Measurements from ENCODE around the gene ZSCAN16.
"Not testable (repeated sequence)": the region's sequence is repeated elsewhere in the genome, so short reads cannot be mapped to it uniquely, and the experiment has no call there.

The ZSCAN16 gene

DNA sequence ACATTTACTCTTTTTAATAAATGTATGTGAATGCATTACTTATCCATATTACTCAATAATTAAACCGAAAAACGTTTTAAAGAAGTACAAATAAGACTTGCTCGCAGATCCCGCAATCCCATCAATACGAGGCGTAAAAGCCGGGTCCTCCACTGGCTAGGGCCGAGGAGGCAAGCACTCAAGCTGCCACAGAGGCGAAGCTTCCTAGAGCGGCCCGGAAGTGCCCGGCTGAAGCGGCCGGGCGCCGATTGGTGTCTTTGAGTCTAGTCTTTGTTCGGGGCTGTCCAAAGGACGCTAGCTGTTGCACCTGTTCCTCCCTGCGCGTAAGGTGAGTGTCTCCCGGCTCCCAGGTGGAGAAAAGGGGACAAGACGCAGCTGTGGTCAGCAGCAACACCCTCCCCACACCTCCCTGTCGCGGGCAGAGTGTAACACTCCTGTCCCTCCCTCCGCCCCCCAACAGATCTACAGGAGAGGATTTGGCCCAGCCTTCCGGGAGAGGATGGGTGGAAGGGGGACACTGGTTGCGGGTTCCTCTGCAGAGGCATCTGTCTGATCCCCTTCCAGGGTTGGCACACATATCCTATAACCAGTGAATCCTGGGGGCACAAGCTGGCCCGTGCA lies at the start of gene ZSCAN16:
TSS of gene ZSCAN16 (plus strand) at position 260 of the 621 bp plus-strand sequence. CDS start 835 bp downstream, outside the sequence.
- peak; percentile 93 for DNase-seq (ENCODE audit: low spot score)

DNA sequence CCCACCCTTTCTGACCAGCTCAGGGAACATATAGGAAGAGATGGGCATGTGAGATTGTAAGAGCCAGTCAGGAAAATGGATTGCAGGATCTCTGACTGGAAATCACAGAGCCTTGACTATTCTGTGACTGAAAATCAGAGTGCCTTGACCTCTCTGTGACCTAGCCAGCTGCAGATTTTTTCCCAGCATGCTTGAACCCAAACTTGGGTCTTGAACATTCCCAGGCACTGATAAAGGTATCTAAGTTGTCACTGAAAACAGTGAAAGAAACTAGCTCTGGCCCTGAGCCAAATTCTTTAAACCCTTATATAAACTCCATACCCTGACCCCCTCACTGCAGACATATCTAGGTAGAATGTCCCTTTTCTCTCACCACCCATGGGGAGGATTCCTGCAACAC lies 46.4 kb upstream of the ZSCAN16 start:
- no peak for DNase-seq (ENCODE audit: low spot score)

DNA sequence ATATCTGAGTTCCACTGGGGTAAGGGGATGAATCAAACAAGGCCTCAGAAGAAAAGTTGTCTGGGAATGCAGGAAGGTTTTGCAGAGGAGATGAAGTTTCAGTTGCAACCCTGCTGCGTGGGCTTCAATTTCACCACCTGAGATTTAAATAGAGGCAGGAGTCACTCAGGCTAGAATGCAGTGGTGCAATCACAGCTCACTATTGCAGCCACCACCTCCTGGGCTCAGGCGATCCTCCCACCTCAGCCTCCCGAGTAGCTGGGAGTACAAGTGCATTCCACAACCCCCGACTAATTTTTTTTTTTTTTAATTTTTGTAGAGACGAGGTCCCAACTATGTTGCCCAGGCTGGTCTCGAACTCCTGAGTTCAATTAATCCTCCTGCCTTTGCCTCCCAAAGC lies 45.6 kb upstream of the ZSCAN16 start:
- DNase-seq (ENCODE audit: low spot score), result no peak

DNA sequence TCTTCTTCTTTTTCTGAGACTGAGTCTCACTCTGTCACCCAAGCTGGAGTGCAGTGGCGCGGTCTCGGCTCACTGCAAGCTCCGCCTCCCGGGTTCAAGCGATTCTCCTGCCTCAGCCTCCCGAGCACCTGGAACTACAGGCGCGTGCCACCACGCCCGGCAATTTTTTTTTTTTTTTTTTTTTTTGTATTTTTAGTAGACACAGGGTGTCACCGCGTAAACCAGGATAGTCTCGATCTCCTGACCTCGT lies 44.1 kb upstream of the ZSCAN16 start, which contains the start of gene ZNF165:
TSS of gene ZNF165 (plus strand) at position 188 of the 250 bp plus-strand sequence. CDS start 4,913 bp downstream, outside the sequence.
- DNase-seq (ENCODE audit: low spot score), result not testable (repeated sequence)

DNA sequence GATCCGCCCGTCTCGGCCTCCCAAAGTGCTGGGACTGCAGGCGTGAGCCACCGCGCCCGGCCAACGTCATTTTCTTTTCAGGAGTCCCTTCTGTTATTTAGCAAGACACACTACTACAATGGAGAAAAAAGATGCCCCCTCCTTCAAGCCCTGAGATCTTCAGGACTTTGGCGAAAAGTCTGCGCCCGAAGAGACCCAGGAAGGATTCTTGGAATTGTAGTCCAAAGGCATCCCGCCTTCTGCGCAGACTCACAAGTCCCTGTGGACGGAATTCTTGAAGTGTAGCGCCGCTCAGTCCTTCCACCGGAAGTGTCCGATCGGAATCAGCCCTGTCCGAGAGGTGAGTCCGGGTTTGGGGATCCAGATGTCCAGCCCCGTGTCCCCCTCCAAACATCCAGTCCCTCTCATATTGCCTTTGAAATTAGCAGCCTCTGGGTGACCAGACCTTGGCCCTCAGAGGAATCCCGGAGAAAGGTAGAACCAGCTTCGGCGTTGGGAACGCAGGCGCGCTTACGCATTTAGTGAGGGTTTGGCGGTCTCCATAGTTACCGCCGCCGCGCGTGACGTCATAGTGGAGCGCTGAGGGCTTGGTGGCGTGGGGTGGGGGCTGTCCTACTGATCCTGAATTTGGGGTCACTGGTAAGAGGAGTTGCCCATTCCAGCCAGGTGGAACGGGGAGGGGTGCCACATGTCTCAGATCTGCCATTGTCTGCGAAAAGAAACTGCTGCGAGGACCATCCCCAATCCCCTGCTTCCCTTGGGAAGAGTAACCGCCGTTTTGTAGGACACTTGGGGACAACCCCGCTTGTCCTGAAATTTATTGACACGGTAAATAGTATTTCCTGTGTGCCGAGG lies 43.6 kb upstream of the ZSCAN16 start:
- peak; percentile 97 for DNase-seq (ENCODE audit: low spot score)

DNA sequence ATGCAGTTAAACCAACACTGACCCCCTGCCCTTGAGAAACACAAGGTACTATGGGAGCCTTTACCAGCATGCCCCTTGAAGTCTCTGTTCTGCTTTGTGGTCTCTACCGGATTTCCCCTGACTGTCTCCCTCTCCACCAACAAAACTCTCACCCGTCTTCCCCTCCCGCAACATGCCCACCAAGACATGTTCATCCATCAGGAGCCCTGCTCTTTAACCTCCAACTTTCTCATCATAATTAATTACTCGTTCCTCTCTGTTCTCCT lies 43.0 kb upstream of the ZSCAN16 start:
- no peak for DNase-seq (ENCODE audit: low spot score)

DNA sequence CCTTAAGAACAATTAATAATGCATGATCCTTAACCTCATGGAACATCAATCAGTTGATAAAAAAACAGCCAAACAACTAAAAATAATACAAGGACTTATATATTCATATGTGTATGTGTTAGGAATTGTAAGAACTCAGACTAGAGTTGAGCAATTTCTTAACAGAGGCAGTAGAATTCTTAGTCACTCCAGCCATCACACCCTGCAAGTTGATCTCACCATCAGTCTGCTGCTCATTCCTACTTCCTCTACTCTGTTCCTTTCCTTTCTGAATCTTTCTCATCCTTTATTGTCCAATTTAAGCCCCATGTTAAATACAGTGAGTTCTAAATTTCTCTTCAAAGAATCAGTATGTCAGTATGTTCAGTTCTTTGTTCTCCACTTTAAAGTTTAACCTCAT lies 41.5 kb upstream of the ZSCAN16 start:
- no peak for DNase-seq (ENCODE audit: low spot score)

DNA sequence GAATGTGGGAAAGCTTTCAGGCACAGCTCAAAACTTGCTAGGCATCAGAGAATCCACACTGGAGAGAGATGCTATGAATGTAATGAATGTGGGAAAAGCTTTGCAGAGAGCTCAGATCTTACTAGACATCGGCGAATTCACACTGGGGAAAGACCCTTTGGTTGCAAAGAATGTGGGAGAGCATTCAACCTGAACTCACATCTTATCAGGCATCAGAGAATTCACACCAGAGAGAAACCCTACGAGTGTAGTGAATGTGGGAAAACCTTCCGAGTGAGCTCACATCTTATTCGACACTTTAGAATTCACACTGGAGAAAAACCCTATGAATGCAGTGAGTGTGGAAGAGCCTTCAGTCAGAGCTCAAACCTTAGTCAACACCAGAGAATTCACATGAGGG lies 35.4 kb upstream of the ZSCAN16 start:
- DNase-seq (ENCODE audit: low spot score), result no peak

DNA sequence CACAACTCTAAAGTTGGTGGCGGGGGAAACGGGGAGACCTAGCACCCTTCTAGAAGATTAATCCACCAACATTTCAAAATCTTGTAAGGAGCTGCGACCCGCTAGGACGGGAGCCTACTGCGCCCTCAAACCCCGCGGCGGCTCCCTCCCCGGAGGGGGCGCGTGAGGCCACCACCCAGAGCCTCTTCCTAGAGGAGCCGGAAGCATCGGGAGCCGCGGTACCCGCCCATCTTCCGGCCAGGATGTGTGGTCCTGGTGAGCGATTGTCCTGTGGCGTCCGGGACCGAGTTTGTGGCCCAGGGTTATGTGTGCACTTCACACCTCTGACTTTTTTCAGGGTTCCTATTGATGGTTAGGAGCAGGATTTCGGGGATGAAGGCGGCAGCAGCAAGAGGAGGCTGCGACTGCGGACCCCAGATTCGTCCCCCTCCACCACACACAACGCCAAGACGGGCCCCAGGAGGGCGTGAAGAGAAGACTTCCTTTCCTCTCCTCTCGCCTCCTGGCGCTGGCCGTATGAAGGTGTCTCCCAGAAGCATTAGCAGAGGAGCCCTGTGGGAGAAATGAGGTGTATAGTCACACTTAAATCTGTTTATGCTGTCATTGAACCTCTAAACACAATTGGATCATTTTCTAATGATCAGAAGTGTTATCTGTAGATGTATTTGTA lies 33.4 kb upstream of the ZSCAN16 start:
- peak; percentile 62 for DNase-seq (ENCODE audit: low spot score)

DNA sequence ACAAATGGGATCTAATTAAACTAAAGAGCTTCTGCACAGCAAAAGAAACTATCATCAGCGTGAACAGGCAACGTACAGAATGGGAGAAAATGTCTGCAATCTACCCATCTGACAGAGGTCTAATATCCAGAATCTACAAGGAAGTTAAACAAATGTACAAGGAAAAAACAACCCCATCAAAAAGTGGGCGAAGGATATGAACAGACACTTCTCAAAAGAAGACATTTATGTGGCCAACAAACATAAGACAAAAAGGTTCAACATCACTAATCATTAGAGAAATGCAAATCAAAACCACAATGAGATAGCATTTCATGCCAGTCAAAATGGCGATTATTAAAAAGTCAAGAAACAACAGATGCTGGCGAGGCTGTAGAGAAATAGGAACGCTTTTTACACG lies 22.2 kb upstream of the ZSCAN16 start:
- DNase-seq (ENCODE audit: low spot score), result not testable (repeated sequence)

DNA sequence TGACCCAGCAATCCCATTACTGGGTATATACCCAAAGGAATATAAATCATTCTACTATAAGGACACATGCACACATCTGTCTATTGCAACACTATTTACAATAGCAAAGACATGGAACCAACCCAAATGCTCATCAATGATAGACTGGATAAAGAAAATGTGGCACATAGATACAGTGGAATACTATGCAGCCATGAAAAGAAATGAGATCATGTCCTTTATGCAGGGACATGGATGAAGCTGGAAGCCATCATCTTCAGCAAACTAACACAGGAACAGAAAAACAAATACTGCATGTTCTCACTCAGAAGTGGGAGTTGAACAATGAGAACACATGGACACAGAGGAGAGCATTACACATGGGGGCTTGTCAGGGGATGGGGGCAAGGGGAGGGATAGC lies 21.7 kb upstream of the ZSCAN16 start:
- not testable (repeated sequence) for DNase-seq (ENCODE audit: low spot score)

DNA sequence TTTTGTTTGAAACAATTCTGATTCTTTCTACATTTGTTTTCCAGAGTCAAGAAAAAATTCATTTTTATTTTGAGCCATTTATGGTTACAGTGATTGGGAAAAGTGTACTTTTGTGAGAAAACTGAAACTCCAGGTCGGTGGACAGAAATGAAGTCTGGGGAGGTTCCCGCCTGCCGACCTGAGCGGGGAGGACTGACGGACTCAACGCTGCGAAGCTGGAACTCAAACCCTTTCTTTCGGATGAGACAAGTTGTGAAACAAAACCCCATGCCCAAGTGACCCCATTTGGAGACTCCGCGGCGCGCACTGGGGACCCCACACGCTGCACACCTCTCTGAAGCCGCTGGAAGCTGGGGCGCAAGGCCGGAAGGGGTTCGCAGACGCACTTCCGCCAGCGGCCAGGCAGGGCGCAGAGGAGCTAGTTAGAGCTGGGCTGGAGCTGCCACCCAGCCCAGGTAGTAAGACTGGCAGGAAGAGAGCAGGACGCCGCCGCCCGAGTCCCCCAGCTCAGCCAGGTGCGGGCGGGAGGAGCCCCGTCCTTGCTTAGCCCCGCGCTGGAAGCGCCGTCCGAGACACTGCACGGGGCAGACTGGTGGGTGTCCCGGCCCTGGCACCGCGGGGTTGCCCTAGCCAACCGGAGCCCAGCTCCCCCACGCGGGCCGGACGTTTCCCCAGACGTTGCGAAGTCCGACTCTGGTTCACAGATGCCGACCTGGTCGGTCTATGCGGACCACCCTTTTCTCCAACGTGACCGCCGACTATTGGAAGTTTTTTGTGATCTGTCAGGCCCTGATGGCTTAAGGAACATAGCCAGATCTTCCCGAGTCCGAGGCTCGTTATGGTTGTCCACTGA lies 19.8 kb upstream of the ZSCAN16 start:
- peak; percentile 93 for DNase-seq (ENCODE audit: low spot score)

DNA sequence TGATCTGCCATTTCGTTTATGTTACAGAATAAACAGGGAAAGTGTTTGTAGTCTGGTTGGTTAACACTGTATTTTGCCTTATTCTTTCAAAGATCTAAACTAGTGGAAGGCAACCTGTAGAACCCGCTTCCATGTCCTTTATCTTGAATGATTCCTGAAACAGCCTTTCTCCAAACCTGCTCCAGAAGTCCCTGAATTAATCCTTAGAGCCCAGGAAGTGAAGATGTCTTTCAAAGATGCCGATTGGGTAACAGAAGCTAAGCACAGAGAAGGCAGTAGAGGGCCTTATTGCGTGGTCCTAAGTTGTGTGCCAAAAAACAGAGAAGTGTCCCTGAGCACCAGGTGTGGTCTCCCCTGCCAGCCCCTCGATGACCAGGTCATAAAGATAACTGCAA lies 19.2 kb upstream of the ZSCAN16 start:
- peak; percentile 28 for DNase-seq (ENCODE audit: low spot score)

DNA sequence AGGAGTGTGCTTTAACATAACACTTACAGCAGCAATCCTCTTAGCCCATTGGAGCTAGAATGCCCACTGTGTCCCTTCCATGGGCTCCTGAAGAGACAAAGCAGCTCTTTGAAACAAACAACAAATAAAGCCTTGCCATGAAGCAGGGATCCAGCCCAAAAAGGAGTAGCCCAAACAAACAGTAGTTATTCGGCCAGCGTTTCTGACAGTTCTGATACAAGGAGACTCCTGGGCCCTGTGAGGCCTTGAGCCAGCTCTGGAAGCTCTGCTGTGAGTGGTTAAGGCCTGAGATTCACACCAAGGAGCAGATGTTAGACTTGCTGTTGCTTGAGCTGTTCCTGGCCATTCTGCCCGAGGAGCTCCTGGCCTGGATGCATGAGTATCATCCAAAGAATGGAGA lies 16.9 kb upstream of the ZSCAN16 start:
- no peak for DNase-seq (ENCODE audit: low spot score)

DNA sequence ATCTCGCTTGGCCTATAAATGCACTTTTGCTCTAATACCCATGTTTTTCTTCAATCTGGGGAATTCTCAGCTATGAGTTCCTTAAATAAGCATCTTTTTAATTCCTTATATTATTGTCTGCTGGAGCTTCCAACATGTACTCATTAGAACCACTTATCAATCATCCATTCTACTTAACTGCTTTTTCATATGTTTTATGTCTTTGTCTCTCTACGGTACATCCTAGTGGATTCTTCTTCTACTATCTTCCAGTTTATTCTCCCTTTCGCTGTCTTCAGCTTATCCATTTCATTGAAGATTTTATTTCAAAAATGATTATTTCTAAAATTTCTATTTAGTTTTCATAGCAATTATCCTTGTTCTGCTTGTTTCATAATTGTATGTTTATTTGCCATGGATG lies 12.4 kb upstream of the ZSCAN16 start:
- DNase-seq (ENCODE audit: low spot score), result no peak

DNA sequence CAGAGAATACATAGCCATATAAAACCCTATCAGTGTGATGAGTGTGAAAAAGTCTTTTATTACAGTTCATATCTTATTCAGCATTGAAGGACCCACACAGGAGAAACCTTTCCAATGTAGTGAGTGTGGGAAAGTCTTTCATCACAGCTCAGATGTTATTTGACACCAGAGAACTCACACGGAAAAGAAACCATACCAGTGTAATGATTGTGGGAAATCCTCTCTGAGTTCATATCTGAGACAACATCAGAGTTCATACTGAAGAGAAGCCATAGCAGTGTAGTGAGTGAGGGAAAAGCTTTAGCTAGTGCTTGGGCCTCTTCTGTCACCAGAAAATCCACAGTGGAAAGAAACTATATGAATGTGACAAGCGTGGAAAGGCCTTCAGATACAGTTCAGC lies 8.6 kb upstream of the ZSCAN16 start:
- no peak for DNase-seq (ENCODE audit: low spot score)

DNA sequence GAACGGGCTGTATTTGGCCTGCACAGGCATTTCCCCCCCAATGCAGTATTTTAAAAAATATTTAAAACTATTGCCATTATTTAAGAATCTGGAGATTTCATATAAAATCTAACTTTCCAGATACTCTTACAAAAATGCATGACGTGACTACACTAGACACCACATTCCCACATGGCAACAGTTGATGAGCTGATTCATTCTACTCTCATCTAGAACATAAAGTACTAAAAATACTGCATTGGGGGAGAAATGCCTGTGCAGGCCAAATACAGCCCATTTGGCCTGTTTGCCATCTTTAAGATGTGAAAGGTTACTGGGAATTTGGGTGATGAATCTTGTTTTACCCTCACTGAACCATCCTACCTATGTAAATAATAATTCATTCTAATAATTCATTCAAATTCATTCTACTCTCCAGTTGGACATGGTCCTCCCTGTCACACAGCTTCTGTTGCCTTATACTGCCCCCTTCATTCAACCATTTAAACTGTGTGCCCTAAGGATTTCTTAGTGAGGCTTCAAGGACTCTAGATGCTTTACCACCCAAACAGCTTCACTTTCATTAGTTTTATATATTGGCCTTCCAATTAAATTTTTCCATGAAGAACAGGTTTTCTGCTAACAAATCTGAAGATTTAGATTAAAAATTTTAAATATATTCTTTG lies 6.9 kb upstream of the ZSCAN16 start:
- DNase-seq (ENCODE audit: low spot score), result no peak

DNA sequence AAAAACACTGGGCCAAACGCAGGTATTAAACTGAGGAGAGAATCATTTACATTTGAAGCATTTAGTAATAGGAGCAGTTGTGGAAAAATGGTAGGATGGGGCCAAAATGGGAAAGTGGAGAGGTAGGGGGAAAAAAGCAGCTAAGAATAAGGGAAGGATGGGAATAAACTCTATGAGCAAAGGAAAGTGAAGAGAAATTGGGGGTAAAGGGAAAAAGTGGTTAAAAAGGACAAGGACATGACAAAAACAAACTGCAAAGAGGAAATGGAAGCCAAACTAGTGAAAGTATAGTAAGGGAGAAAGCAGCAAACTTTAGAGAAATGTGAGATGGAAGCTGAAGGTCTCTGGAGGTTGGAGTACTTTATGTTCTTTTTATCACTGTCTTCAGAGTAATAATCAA lies 6.2 kb upstream of the ZSCAN16 start:
- no peak for DNase-seq (ENCODE audit: low spot score)

DNA sequence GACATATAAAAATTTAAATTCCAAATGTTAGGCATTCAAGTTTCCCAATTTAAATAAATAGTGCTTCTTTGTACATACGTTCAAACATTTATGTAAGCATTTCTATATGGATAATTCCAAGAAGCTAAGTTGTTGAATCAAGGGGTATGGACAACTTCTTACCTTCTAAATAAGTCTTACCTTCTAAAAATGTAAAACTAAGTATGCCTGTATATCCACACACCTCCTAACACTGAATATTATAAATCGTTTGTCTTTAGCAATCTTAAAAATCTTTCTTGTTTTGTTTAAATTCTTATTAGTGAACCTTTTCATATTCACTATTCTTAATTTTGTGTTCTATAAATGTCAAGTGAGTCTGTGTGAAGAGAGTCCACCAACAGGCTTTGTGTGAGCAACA lies 2.5 kb upstream of the ZSCAN16 start:
- no peak for DNase-seq (ENCODE audit: low spot score)

DNA sequence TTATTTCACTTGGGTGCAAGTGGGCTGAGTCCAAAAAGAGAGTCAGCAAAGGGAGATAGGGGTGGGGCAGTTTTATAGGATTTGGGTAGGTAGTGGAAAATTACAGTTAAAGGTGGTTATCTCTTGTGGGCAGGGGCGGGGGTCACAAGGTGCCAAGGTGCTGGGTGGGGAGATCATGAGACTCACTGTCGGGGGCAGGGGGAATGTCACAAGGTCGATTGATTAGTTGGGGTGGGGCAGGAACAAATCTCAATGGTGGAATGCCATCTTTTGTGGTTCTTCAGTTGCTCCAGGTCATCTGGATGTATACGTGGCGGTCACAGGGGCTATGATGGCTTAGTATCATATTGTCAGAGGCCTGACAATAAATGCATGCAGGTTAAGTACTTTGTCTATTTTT lies 2.1 kb upstream of the ZSCAN16 start:
- DNase-seq (ENCODE audit: low spot score), result not testable (repeated sequence)

DNA sequence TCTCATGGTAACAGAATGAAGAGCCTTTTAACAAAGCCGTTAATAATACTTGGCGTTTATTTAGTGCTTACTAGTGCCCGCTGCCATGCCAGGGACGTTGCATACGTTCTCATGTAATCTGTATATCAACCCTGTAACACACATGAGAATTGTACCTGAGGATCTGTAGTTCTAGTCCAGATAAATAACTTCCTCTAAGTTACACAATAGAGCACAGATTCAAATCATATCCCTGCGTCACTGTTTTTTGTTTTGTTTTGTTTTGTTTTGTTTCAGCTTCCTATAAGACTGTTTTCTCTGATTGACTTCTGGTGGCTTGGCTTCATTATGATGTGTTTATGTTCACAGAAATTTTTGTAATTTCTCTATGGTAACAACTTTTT lies 553 bp downstream of the ZSCAN16 start:
- no peak for DNase-seq (ENCODE audit: low spot score)

DNA sequence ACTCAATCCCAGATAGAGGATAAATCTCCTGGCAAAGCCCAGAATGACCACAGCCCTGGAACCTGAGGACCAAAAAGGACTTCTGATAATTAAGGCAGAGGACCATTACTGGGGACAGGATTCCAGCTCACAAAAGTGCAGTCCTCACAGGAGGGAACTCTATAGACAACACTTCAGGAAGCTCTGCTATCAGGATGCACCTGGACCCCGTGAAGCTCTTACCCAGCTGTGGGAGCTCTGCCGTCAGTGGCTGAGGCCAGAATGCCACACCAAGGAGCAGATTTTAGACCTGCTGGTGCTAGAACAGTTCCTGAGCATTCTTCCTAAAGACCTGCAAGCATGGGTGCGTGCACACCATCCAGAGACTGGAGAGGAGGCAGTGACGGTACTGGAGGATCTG lies 992 bp downstream of the ZSCAN16 start:
- no peak for DNase-seq (ENCODE audit: low spot score)

All from AG20443 (cell line).